Small intestine (tissue), 16 donors: ENCODE data around the gene ADRB1. TPM values are rescaled to one million over a fixed set of nuclear protein-coding genes. Genes with fewer than 3 reads are reported as not detected.

Experiments
- DNase-seq, 2 donors: peaks; one replicate each; pipeline versions ENCODE4 v3.0.0 to v3.0.0-alpha.2; 2013
- FAIRE-seq: peaks from 2 replicates; lab custom pipeline; 2012; peaks lifted over from hg19 to GRCh38; lab: Jason Lieb, UNC
- H3K27ac ChIP-seq, 3 donors: one replicate each; pipeline ENCODE4 v1.5.1; 2013; ENCODE audit warnings: low read length in 2 of 3, mild to moderate bottlenecking in 2 of 3, control low read depth in 1 of 3, inconsistent platforms in 1 of 3, low read depth in 1 of 3, moderate library complexity in 1 of 3
- H3K27me3 ChIP-seq, 3 donors: one replicate each; pipeline ENCODE4 v1.6.1; 2013; ENCODE audit warnings: low read length in 3 of 3, inconsistent platforms in 1 of 3; ENCODE audit not compliant: control insufficient read depth in 3 of 3, insufficient read depth in 3 of 3
- H3K36me3 ChIP-seq, 3 donors: one replicate each; pipeline ENCODE4 v1.6.1; 2013; ENCODE audit warnings: low read length in 3 of 3, inconsistent platforms in 1 of 3, low read depth in 1 of 3, mild to moderate bottlenecking in 1 of 3, moderate library complexity in 1 of 3; ENCODE audit not compliant: control insufficient read depth in 3 of 3, insufficient read depth in 2 of 3
- H3K4me1 ChIP-seq, 3 donors: one replicate each; pipeline ENCODE4 v1.6.1; 2013; ENCODE audit warnings: low read length in 2 of 3, inconsistent platforms in 1 of 3, low read depth in 1 of 3, mild to moderate bottlenecking in 1 of 3, moderate library complexity in 1 of 3; ENCODE audit not compliant: control insufficient read depth in 3 of 3, insufficient read depth in 2 of 3
- H3K4me3 ChIP-seq, 3 donors: one replicate each; pipeline ENCODE4 v1.5.1; 2013; ENCODE audit warnings: low read length in 3 of 3, control low read depth in 1 of 3, inconsistent platforms in 1 of 3, low read depth in 1 of 3, mild to moderate bottlenecking in 1 of 3, moderate library complexity in 1 of 3
- H3K9me3 ChIP-seq, 2 donors: one replicate each; pipeline ENCODE4 v1.6.1; 2013; ENCODE audit warnings: low read depth in 1 of 2, low read length in 1 of 2; ENCODE audit not compliant: control insufficient read depth in 2 of 2, insufficient read depth in 1 of 2
- WGBS, 3 donors: extraction: QIAGEN DNeasy Blood & Tissue Kit; methylation state at CpG; one replicate each; pipeline ENCODE4 v1.1.7; 2013; 5-methylcytosine and 5-hydroxymethylcytosine counted together
- long read RNA-seq, 10 donors: transcript quantifications; one replicate each; lab custom pipeline, GENCODE V29; 2026
- polyA plus RNA-seq, 4 donors: library from polyadenylated mRNA; stranded (reverse) in 3 of 4; unstranded in 1 of 4; fragments of 200-250 nt in 3 of 4; fragments of 120-200 nt in 1 of 4; gene quantifications; one replicate each; pipeline versions ENCODE4 v1.2.1 to v1.2.3, GENCODE V29; 2013
- donor health status: healthy with polysubstance abuse.
- donor health status: control.
- donor health status: control.
- donor health status: Bipolar disorder and iron deficiency.
- donor health status: healthy.

Gene ADRB1
- polyA plus RNA-seq = 1 to 10 TPM in 1 of 4 donors, under 1 TPM in 2, not detected in 1; 0.54 to 1.0 (median 0.84) TPM
- long read RNA-seq, donor 1, transcript ADRB1-201 (1 exons, 2,853 nt) = major isoform, 10 of 10 reads
- long read RNA-seq, donor 1, partial matches to known transcripts = 0 of 10 reads
- long read RNA-seq, donor 1, other reads (novel, unspliced or antisense) = 0 of 10 reads
- long read RNA-seq, donor 2 = 0 reads
- long read RNA-seq, donor 3, partial matches to known transcripts = 0 of 4 reads
- long read RNA-seq, donor 3, other reads (novel, unspliced or antisense) = 0 of 4 reads
- long read RNA-seq, donor 4 = 0 reads
- long read RNA-seq, donor 5 = 0 reads
- long read RNA-seq, donor 6, partial matches to known transcripts = 0 of 4 reads
- long read RNA-seq, donor 6, other reads (novel, unspliced or antisense) = 0 of 4 reads
- long read RNA-seq, donor 7 = 0 reads
- long read RNA-seq, donor 8, partial matches to known transcripts = 0 of 1 reads
- long read RNA-seq, donor 8, other reads (novel, unspliced or antisense) = 0 of 1 reads
- long read RNA-seq, donor 9 = 0 reads
- long read RNA-seq, donor 10, partial matches to known transcripts = 0 of 3 reads
- long read RNA-seq, donor 10, other reads (novel, unspliced or antisense) = 0 of 3 reads

DNA sequence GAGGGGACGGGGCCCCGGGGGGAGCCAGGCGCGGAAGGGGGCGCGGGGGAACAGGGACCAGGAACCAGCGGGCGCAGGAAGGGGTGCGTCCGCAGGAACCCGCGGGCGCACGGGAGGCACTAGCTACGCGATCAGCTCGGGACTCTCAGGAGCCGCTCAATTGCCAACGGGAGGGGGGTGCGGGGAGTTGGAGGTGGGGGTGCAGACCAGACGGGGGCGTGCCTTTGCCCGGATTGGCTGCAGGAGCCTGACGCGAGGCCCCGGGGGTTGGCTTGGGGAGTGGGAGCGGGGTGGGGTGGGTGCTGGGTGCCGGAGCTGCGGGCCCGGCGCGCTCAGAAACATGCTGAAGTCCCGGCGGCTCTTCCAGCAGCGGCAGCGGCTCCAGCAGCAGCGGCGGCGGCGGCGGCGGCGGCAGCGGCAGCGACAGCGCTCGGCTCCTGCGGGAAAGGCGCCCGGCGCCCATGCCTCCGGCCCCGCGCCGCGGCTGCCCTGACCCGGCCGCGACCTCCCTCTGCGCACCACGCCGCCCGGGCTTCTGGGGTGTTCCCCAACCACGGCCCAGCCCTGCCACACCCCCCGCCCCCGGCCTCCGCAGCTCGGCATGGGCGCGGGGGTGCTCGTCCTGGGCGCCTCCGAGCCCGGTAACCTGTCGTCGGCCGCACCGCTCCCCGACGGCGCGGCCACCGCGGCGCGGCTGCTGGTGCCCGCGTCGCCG, at the start of gene ADRB1:
TSS of gene ADRB1 (plus strand) at position 335 of the 715 bp plus-strand sequence. CDS start at position 602, 267 bp downstream.
- H3K4me1 ChIP-seq = peaks cover 0 to 5% (median 3%) of the 10 kb centered on the region in 3 donors
- DNase-seq (peak; percentile 73 to 77), FAIRE-seq (no peak)
- no peaks in the 10 kb centered on the region for H3K9me3 ChIP-seq
- WGBS, 3 donors = 1% methylated on average over 46 to 90 of the region's 90 CpGs
- peak within 1 kb of the TSS; percentile 3 to 73 (median 50) for H3K27ac ChIP-seq
- H3K27me3 ChIP-seq = peaks cover 2 to 62% (median 14%) of the 10 kb centered on the region in 3 donors
- H3K4me3 ChIP-seq = peak within 1 kb of the TSS; percentile 44 to 51 (median 44)
- H3K36me3 ChIP-seq = no peaks in the 10 kb centered on the region

DNA sequence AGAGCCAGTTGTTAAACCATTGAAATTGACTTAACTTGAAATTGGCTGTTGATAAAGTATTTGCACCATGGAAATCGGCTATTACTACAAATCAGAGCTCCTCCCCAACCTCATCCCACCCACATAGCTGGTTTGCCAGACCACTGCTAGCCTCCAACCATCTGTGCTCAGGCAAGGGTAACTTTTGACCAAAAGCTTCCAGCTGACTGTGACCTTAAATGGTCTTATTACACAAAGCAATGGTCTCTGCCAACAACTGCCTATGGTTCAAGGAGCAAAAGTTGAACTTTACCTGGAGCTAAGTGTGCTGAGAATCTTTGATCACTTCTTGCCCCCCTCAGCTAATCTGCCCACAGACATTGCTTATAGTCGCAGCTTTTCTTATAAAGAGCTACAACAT, 48.5 kb upstream of the ADRB1 start:
- Histone ChIP-seq H3K4me1 (peaks cover 0 to 15% (median 0%) of the 10 kb centered on the region in 3 donors), H3K9me3 (no peaks in the 10 kb centered on the region), H3K36me3 (no peaks in the 10 kb centered on the region), H3K27me3 (no peaks in the 10 kb centered on the region), H3K4me3 (no peak overlapping the region), H3K27ac (no peak overlapping the region)
- FAIRE-seq = no peak
- peak in 1 of 2 donors; percentile 55 for DNase-seq
- 42 to 74% (median 54%) methylated on average over 2 of the region's 2 CpGs for WGBS, 3 donors

DNA sequence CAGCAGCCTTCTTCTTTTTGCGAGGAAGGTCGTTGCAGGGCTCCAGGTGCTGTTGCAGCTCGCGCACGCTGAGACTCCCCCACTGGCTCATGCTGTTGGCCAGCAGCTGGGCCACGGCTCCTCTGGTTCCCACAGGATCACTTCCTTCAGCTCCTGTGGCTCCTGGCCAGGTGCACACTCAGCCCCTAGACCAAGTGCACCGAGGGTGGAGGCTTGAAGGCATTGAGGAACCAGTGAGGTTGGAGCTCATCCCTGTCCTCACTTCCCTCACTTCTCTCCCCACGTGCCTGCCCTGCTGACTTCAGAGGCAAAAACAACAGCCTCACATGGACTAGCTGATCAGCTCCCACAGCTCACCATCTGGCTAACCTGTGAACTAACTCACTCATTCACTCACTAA, 46.2 kb upstream of the ADRB1 start:
- Histone ChIP-seq H3K4me1 (peaks cover 0 to 15% (median 0%) of the 10 kb centered on the region in 3 donors), H3K4me3 (no peak overlapping the region), H3K27me3 (no peaks in the 10 kb centered on the region), H3K9me3 (no peaks in the 10 kb centered on the region), H3K27ac (no peak overlapping the region), H3K36me3 (no peaks in the 10 kb centered on the region)
- 60 to 65% (median 65%) methylated on average over 8 of the region's 8 CpGs for WGBS, 3 donors
- no peak for FAIRE-seq
- DNase-seq = peak in 1 of 2 donors; percentile 25

DNA sequence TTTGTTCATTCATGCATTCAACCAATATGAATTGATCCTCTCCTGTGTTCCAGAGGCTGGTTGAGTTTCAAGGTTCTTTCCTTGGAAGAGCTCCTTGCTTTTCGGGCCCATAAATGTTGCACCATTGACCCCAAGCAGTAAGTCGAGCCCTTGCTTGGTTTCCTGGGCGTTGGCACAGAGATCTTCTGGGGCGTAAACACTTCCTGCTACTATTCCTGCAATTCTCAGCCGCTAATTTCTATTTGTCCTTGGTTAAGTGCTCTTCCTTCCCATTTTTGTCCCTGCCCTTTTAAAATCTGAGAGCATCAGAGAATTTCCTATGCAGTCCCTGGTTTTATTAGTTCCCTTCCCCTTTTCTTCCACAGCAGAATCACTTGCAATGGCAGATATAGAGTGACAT, 44.1 kb upstream of the ADRB1 start:
- Histone ChIP-seq H3K4me3 (no peak overlapping the region), H3K4me1 (peaks cover 0 to 15% (median 0%) of the 10 kb centered on the region in 3 donors), H3K27ac (no peak overlapping the region), H3K27me3 (no peaks in the 10 kb centered on the region), H3K9me3 (no peaks in the 10 kb centered on the region), H3K36me3 (no peaks in the 10 kb centered on the region)
- 14 to 35% (median 17%) methylated on average over 5 of the region's 5 CpGs for WGBS, 3 donors
- DNase-seq (peak; percentile 48 to 89), FAIRE-seq (no peak)

DNA sequence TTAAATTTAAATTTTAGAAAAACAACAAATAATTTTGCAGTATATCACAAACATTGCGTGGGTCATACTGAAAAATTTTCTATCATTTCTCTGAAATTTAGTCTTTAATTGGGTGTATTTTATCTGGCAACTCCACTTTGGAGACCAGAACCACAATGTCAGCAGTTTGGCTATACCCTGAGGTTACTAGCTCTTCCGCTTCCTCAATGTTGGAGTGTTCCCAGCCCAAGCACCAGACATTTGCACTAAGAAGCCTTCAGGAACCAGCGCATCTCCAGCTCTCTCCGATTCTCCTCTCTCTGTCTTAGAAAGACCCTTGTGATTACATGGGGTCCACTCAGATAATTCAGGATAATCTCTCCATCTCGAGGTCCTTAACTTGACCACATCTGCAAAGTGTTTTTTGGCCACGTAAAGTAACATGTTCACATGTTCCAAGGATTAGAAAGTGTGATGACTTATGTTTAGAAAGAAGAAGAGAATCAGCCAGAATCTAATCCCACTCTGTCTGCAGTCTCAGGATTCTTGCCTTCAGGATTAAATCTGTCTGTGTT, 43.1 kb upstream of the ADRB1 start:
- Histone ChIP-seq H3K27me3 (no peaks in the 10 kb centered on the region), H3K4me3 (no peak overlapping the region), H3K36me3 (no peaks in the 10 kb centered on the region), H3K4me1 (peaks cover 0 to 6% (median 0%) of the 10 kb centered on the region in 3 donors), H3K27ac (no peak overlapping the region), H3K9me3 (no peaks in the 10 kb centered on the region)
- FAIRE-seq (no peak), DNase-seq (no peak)
- WGBS, 3 donors = 82 to 94% (median 89%) methylated on average over 6 of the region's 6 CpGs

DNA sequence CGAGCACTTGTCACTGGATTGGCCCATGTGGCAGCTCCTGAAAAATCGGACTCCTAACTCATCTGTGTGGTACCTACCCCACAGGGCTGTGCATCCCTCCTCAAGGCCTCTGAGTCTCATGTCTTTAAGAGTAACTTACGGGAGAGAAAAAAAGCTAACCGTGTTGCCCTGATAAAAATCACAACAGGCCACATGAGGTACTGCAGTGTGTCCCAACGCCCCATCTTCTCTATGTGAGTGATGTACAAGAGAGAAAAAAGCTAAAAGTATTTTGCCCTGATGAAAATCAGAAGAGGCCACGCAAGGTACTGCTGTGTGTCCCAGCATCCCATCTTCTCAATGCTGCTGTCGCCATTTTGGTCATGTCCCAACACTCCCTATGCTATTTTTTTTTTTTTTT, 41.2 kb upstream of the ADRB1 start:
- no peaks in the 10 kb centered on the region for H3K27me3 ChIP-seq
- FAIRE-seq = no peak
- H3K4me3 ChIP-seq = no peak overlapping the region
- no peak for DNase-seq
- H3K4me1 ChIP-seq = peaks cover 0 to 5% (median 0%) of the 10 kb centered on the region in 3 donors
- H3K27ac ChIP-seq = no peak overlapping the region
- 79 to 84% (median 81%) methylated on average over 7 of the region's 7 CpGs for WGBS, 3 donors
- no peaks in the 10 kb centered on the region for H3K36me3 ChIP-seq
- no peaks in the 10 kb centered on the region for H3K9me3 ChIP-seq

DNA sequence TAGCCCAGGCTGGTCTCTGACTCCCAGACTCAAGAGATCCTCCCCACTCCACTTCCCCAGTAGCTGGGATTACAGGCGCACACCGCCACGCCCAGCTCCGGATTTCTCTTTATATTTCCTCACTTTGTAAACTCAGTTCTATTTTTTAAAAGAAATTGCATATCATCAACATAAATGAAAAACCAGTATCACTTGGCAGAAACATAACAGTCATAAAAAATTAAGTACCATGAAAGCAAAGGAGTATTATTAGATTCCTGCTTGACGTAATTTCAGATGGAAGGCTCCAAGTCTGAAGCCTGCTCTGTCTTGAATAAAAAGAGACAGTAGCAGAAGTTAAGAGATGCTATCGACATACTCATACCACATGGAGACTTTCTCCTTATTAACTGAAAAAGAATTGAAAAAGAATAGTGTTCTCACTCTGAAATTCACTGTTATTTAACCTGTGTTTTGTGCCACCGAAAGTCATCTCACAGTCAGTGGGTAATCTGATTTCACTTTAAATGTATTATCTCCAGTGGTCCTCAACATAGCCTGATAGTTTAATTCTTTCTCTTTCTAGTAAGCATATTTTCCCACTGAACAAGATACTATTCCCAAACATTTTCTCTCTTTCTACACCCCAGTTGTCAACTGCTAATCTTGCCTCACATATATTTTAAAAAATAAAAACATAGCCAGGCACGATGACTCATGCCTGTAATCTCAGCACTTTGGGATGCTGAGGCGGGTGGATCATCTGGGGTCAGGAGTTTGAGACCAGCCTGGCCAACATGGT, 40.3 kb upstream of the ADRB1 start:
- Histone ChIP-seq H3K9me3 (no peaks in the 10 kb centered on the region), H3K36me3 (no peaks in the 10 kb centered on the region), H3K27ac (no peak overlapping the region), H3K4me1 (peaks cover 0 to 5% (median 0%) of the 10 kb centered on the region in 3 donors), H3K4me3 (no peak overlapping the region), H3K27me3 (no peaks in the 10 kb centered on the region)
- FAIRE-seq (no peak), DNase-seq (no peak)
- 88 to 92% (median 91%) methylated on average over 9 of the region's 9 CpGs for WGBS, 3 donors
